Activated T-cell treated with anti-CD3 and anti-CD28 coated beads, Interleukin-2, amount 50 U/mL, for 4 hours (primary cell): ENCODE results near the gene MCRIP1. TPM values are rescaled to one million over a fixed set of nuclear protein-coding genes. Genes with fewer than 3 reads are reported as not detected.

Experiments
- ATAC-seq, 2 donors: fragments of 200-7000 bp; cut with Tn5 transposase; one replicate each; pipeline ENCODE4 v1.10.0; 2021
- DNase-seq: peaks from one replicate; pipeline ENCODE4 v3.0.0-alpha.2; 2020
- H3K27me3 Mint-ChIP-seq: one replicate; pipeline ENCODE4 v1.8.0; 2021; ENCODE audit warnings: low read depth, mixed read lengths
- H3K36me3 Mint-ChIP-seq: one replicate; pipeline ENCODE4 v1.8.0; 2022; ENCODE audit warnings: mixed read lengths; ENCODE audit not compliant: insufficient read depth
- H3K4me1 Mint-ChIP-seq: one replicate; pipeline ENCODE4 v1.8.0; 2021; ENCODE audit warnings: low read depth, mixed read lengths
- H3K4me3 Mint-ChIP-seq: one replicate; pipeline ENCODE4 v1.8.0; 2021; ENCODE audit warnings: mild to moderate bottlenecking, moderate library complexity, mixed read lengths
- H3K9me3 Mint-ChIP-seq: one replicate; pipeline ENCODE4 v1.8.0; 2021; ENCODE audit warnings: mixed read lengths
- total RNA-seq, 3 donors: library from RNA; stranded (reverse); gene quantifications; one replicate each; pipeline ENCODE4 v1.2.1, GENCODE V29; 2021

The MCRIP1 gene
- total RNA-seq, 3 donors from 2014 or later, result 100 to 112 (median 110) TPM

- DNase-seq (no peak), ATAC-seq (no peak)
- H3K36me3 Mint-ChIP-seq, result peaks cover 4% of the 10 kb centered on the region
- H3K27me3 Mint-ChIP-seq, result no peaks in the 10 kb centered on the region
- H3K9me3 Mint-ChIP-seq, result no peaks in the 10 kb centered on the region
- H3K4me1 Mint-ChIP-seq, result peaks cover 1% of the 10 kb centered on the region
- no peak overlapping the region for H3K4me3 Mint-ChIP-seq
These were observed 9.9 kb downstream of the MCRIP1 start for GRCh38 chr17:81822996-81823819.

GRCh38 chr17:81822312-81822637, 10.8 kb downstream of the MCRIP1 start:
- DNase-seq (no peak), ATAC-seq (no peak)
- Mint-ChIP-seq H3K9me3 (no peaks in the 10 kb centered on the region), H3K27me3 (no peaks in the 10 kb centered on the region), H3K4me1 (peaks cover 1% of the 10 kb centered on the region), H3K4me3 (no peak overlapping the region), H3K36me3 (peaks cover 4% of the 10 kb centered on the region)

GRCh38 chr17:81821603-81822311, 11.3 kb downstream of the MCRIP1 start:
- DNase-seq (no peak), ATAC-seq (peak in 1 of 2 donors; percentile 52)
- Mint-ChIP-seq H3K4me1 (peaks cover 1% of the 10 kb centered on the region), H3K9me3 (no peaks in the 10 kb centered on the region), H3K36me3 (peaks cover 4% of the 10 kb centered on the region), H3K4me3 (no peak overlapping the region), H3K27me3 (no peaks in the 10 kb centered on the region)

GRCh38 chr17:81821147-81821546, 11.9 kb downstream of the MCRIP1 start:
- no peak for DNase-seq
- Mint-ChIP-seq H3K4me3 (no peak overlapping the region), H3K27me3 (no peaks in the 10 kb centered on the region), H3K36me3 (peaks cover 4% of the 10 kb centered on the region), H3K4me1 (peaks cover 1% of the 10 kb centered on the region), H3K9me3 (no peaks in the 10 kb centered on the region)
- peak; percentile 32 to 74 for ATAC-seq

GRCh38 chr17:81819708-81820107, 13.4 kb downstream of the MCRIP1 start:
- no peak for DNase-seq
- no peaks in the 10 kb centered on the region for H3K9me3 Mint-ChIP-seq

GRCh38 chr17:81817758-81818147, 15.3 kb downstream of the MCRIP1 start:
- Mint-ChIP-seq H3K9me3 (no peaks in the 10 kb centered on the region), H3K27me3 (no peaks in the 10 kb centered on the region), H3K4me3 (no peak overlapping the region)

More at GRCh38 chr17:81819708-81820107, 13.4 kb downstream of the MCRIP1 start:
- Mint-ChIP-seq H3K27me3 (no peaks in the 10 kb centered on the region), H3K4me1 (no peaks in the 10 kb centered on the region), H3K36me3 (peaks cover 4% of the 10 kb centered on the region), H3K4me3 (no peak overlapping the region)
- ATAC-seq, result no peak

GRCh38 chr17:81815646-81815986, 17.5 kb downstream of the MCRIP1 start:
- no peaks in the 10 kb centered on the region for H3K27me3 Mint-ChIP-seq
- H3K9me3 Mint-ChIP-seq, result no peaks in the 10 kb centered on the region
- H3K36me3 Mint-ChIP-seq, result no peaks in the 10 kb centered on the region
- ATAC-seq (no peak), DNase-seq (no peak)
- H3K4me1 Mint-ChIP-seq, result no peaks in the 10 kb centered on the region
- no peak overlapping the region for H3K4me3 Mint-ChIP-seq

More at GRCh38 chr17:81817758-81818147, 15.3 kb downstream of the MCRIP1 start:
- Mint-ChIP-seq H3K4me1 (no peaks in the 10 kb centered on the region), H3K36me3 (peaks cover 2% of the 10 kb centered on the region)
- DNase-seq (no peak), ATAC-seq (no peak)

- ATAC-seq (no peak), DNase-seq (no peak)
- H3K36me3 Mint-ChIP-seq, result no peaks in the 10 kb centered on the region
- H3K4me3 Mint-ChIP-seq, result no peak overlapping the region
- H3K4me1 Mint-ChIP-seq, result no peaks in the 10 kb centered on the region
- H3K27me3 Mint-ChIP-seq, result peaks cover 5% of the 10 kb centered on the region
- no peaks in the 10 kb centered on the region for H3K9me3 Mint-ChIP-seq
These were observed 18.1 kb downstream of the MCRIP1 start for GRCh38 chr17:81814748-81815645.

GRCh38 chr17:81813861-81814683, 19.0 kb downstream of the MCRIP1 start:
- ATAC-seq (no peak), DNase-seq (no peak)
- no peaks in the 10 kb centered on the region for H3K9me3 Mint-ChIP-seq
- no peak overlapping the region for H3K4me3 Mint-ChIP-seq
- no peaks in the 10 kb centered on the region for H3K4me1 Mint-ChIP-seq
- H3K36me3 Mint-ChIP-seq, result no peaks in the 10 kb centered on the region
- peaks cover 13% of the 10 kb centered on the region for H3K27me3 Mint-ChIP-seq

GRCh38 chr17:81813371-81813684, 19.8 kb downstream of the MCRIP1 start:
- DNase-seq, result no peak
- ATAC-seq, result no peak
- Mint-ChIP-seq H3K27me3 (peaks cover 15% of the 10 kb centered on the region), H3K36me3 (no peaks in the 10 kb centered on the region), H3K4me1 (no peaks in the 10 kb centered on the region), H3K4me3 (no peak overlapping the region), H3K9me3 (no peaks in the 10 kb centered on the region)

GRCh38 chr17:81812571-81813370, 20.3 kb downstream of the MCRIP1 start:
- H3K4me1 Mint-ChIP-seq, result no peaks in the 10 kb centered on the region
- H3K4me3 Mint-ChIP-seq, result no peak overlapping the region
- no peak for DNase-seq
- no peaks in the 10 kb centered on the region for H3K36me3 Mint-ChIP-seq
- no peak for ATAC-seq
- H3K27me3 Mint-ChIP-seq, result peaks cover 15% of the 10 kb centered on the region
- H3K9me3 Mint-ChIP-seq, result no peaks in the 10 kb centered on the region

GRCh38 chr17:81811705-81812570, 21.2 kb downstream of the MCRIP1 start:
- Mint-ChIP-seq H3K4me1 (no peaks in the 10 kb centered on the region), H3K9me3 (no peaks in the 10 kb centered on the region), H3K27me3 (peaks cover 18% of the 10 kb centered on the region), H3K36me3 (no peaks in the 10 kb centered on the region), H3K4me3 (no peak overlapping the region)
- ATAC-seq, result no peak
- DNase-seq, result no peak
